IMR-90 (cell line): ENCODE results near the gene TRPV4. TPM values are rescaled to one million over a fixed set of nuclear protein-coding genes. Genes with fewer than 3 reads are reported as not detected.

Source experiments
- ATAC-seq: fragments of 200-7000 bp; cut with Tn5 transposase; 2 replicates; pipeline ENCODE4 v1.9.1; 2020; ENCODE audit warnings: low read depth, mild to moderate bottlenecking, moderate library complexity
- BruUV-seq: library from RNA; stranded (reverse); fragments of 400-500 nt; replicated peaks from 2 replicates; lab custom pipeline; 2021; lab: Mats Ljungman, UMichigan
- CTCF ChIA-PET: fragments of 300-600 bp; formaldehyde crosslinking; extraction: SDS; loops from one replicate; lab custom pipeline; 2021; ENCODE audit warnings: antibody characterized with exemption; lab: Yijun Ruan, JAX
- POLR2A ChIA-PET: fragments of 300-600 bp; sonication (Branson Sonifier 250); formaldehyde crosslinking; loops from one replicate; lab custom pipeline; 2022; ENCODE audit warnings: antibody characterized with exemption; ENCODE audit not compliant: unreplicated experiment; lab: Charles Lee
- DNase-seq: peaks from one replicate; pipeline ENCODE4 v3.0.0; 2013
- H2AFZ ChIP-seq: replicated peaks from 2 replicates; pipeline ENCODE3; 2013; ENCODE audit warnings: low read length, mild to moderate bottlenecking; ENCODE audit not compliant: poor library complexity
- H2AK5ac ChIP-seq: 2 replicates; pipeline ENCODE4 v1.6.1; 2013; ENCODE audit warnings: low read depth, low read length, inconsistent platforms
- H2AK9ac ChIP-seq: replicated peaks from 2 replicates; pipeline ENCODE3; 2013; ENCODE audit warnings: mild to moderate bottlenecking, low read depth, low read length, moderate library complexity; ENCODE audit not compliant: poor library complexity
- H2BK120ac ChIP-seq: 2 replicates; pipeline ENCODE4 v1.6.1; 2013; ENCODE audit warnings: low read depth, low read length, inconsistent platforms
- H2BK15ac ChIP-seq: 3 replicates; pipeline ENCODE4 v1.6.1; 2013; ENCODE audit warnings: low read depth, low read length, inconsistent platforms
- H2BK20ac ChIP-seq: 2 replicates; pipeline ENCODE4 v1.6.1; 2013; ENCODE audit warnings: low read depth, mild to moderate bottlenecking, inconsistent platforms, low read length, moderate library complexity
- H2BK5ac ChIP-seq: 2 replicates; pipeline ENCODE4 v1.6.1; 2013; ENCODE audit warnings: mild to moderate bottlenecking, low read depth, low read length, inconsistent platforms; ENCODE audit not compliant: poor library complexity, severe bottlenecking
- H3K14ac ChIP-seq: replicated peaks from 2 replicates; pipeline ENCODE4 v1.6.1; 2013; ENCODE audit warnings: low read depth, low read length, inconsistent platforms
- H3K18ac ChIP-seq: 2 replicates; pipeline ENCODE4 v1.6.1; 2013; ENCODE audit warnings: low read depth, low read length, control low read depth
- H3K23ac ChIP-seq: 2 replicates; pipeline ENCODE4 v1.6.1; 2013; ENCODE audit warnings: low read depth, low read length, inconsistent platforms
- H3K27ac ChIP-seq: 2 replicates; pipeline ENCODE4 v1.5.1; 2013; ENCODE audit warnings: mild to moderate bottlenecking, control low read depth, low read length; ENCODE audit not compliant: insufficient read depth
- H3K27me3 ChIP-seq: 2 replicates; pipeline ENCODE4 v1.6.1; 2013; ENCODE audit warnings: low read length; ENCODE audit not compliant: control insufficient read depth, insufficient read depth
- H3K36me3 ChIP-seq: 2 replicates; pipeline ENCODE4 v1.6.1; 2013; ENCODE audit warnings: low read length, mixed read lengths; ENCODE audit not compliant: control insufficient read depth, insufficient read depth
- H3K4ac ChIP-seq: 2 replicates; pipeline ENCODE4 v1.6.1; 2013; ENCODE audit warnings: low read depth, low read length, inconsistent platforms
- H3K4me1 ChIP-seq: 2 replicates; pipeline ENCODE4 v1.6.1; 2013; ENCODE audit warnings: low read length, mixed read lengths; ENCODE audit not compliant: control insufficient read depth, insufficient read depth
- H3K4me2 ChIP-seq: 2 replicates; pipeline ENCODE4 v1.6.1; 2013; ENCODE audit warnings: low read depth, mild to moderate bottlenecking, control low read depth, low read length, moderate library complexity
- H3K4me3 ChIP-seq: 2 replicates; pipeline ENCODE4 v1.5.1; 2013; ENCODE audit warnings: low read depth, mild to moderate bottlenecking, control low read depth, low read length, moderate library complexity; ENCODE audit not compliant: insufficient read depth
- H3K56ac ChIP-seq: 2 replicates; pipeline ENCODE4 v1.6.1; 2013; ENCODE audit warnings: low read length, inconsistent platforms; ENCODE audit not compliant: insufficient read depth; ENCODE audit errors: extremely low read depth
- H3K79me1 ChIP-seq, 2 experiments: 2 replicates each; pipeline ENCODE4 v1.6.1; 2013; ENCODE audit warnings: low read length in 2 of 2, inconsistent platforms in 1 of 2, low read depth in 1 of 2
- H3K9ac ChIP-seq: 2 replicates; pipeline ENCODE4 v1.6.1; 2013; ENCODE audit warnings: low read depth, low read length, control low read depth
- H3K9me1 ChIP-seq: 2 replicates; pipeline ENCODE4 v1.6.1; 2013; ENCODE audit warnings: low read length, inconsistent platforms; ENCODE audit not compliant: insufficient read depth
- H3K9me3 ChIP-seq: 2 replicates; pipeline ENCODE4 v1.6.1; 2013; ENCODE audit warnings: low read length; ENCODE audit not compliant: control insufficient read depth, insufficient read depth
- H4K20me1 ChIP-seq: 2 replicates; pipeline ENCODE4 v1.6.1; 2013; ENCODE audit warnings: low read length, inconsistent platforms; ENCODE audit not compliant: insufficient read depth
- H4K5ac ChIP-seq: 2 replicates; pipeline ENCODE4 v1.6.1; 2013; ENCODE audit warnings: mild to moderate bottlenecking, low read depth, low read length, control low read depth
- H4K8ac ChIP-seq, 2 experiments: 2 replicates each; pipeline ENCODE4 v1.6.1; 2013; ENCODE audit warnings: low read depth in 2 of 2, low read length in 2 of 2, control low read depth in 1 of 2, inconsistent platforms in 1 of 2
- H4K91ac ChIP-seq: 2 replicates; pipeline ENCODE4 v1.6.1; 2013; ENCODE audit warnings: low read depth, low read length, inconsistent platforms; ENCODE audit not compliant: insufficient read depth
- CEBPB ChIP-seq: IDR thresholded peaks from 2 replicates; pipeline ENCODE4 v1.6.1; 2012; ENCODE audit warnings: low read depth, low read length, improper control_type of control experiment
- CTCF ChIP-seq: conservative IDR thresholded peaks from 2 replicates; pipeline ENCODE4 v1.5.1; 2012; ENCODE audit warnings: mild to moderate bottlenecking, low read depth, low read length, improper control_type of control experiment
- WGBS, 2 experiments: methylation state at CpG; one replicate each; pipeline versions ENCODE4 v1.1.5 to v1.1.7; 2013; ENCODE audit warnings: missing lambda C conversion rate in 2 of 2; ENCODE audit not compliant: insufficient read length in 1 of 2; ENCODE audit errors: extremely low coverage in 2 of 2; 5-methylcytosine and 5-hydroxymethylcytosine counted together
- dilution Hi-C: fragments of 300-500 bp; cut with HindIII; formaldehyde crosslinking; loops from one replicate; pipeline ENCODE4 v1.14.3; 2018; ENCODE audit warnings: low sequenced_read_pairs; ENCODE audit not compliant: unreplicated experiment
- in situ Hi-C: fragments of 300-500 bp; cut with MboI; formaldehyde crosslinking; loops from 3 replicates; pipeline ENCODE4 v1.14.3; 2019; ENCODE audit warnings: low sequenced_read_pairs, inconsistent platforms, mixed read lengths
- intact Hi-C: fragments of 100-400 bp; cut with micrococcal nuclease; formaldehyde crosslinking; loops from 2 replicates; pipeline ENCODE4 v1.10.0; 2022
- polyA plus RNA-seq, 3 experiments: library from polyadenylated mRNA; depleted of rRNA; stranded (reverse); fragments of >200 nt; gene quantifications; 2 replicates each; pipeline ENCODE4 v1.2.3, GENCODE V29; 2012; ENCODE audit warnings: low replicate concordance in 1 of 3
- total RNA-seq: library from RNA; depleted of rRNA; stranded (reverse); fragments of >200 nt; gene quantifications from 2 replicates; pipeline ENCODE4 v1.2.3, GENCODE V29; 2012

The TRPV4 gene
- total and polyA plus RNA-seq, 2 of the 4 experiments (the other 2 are of a cell fraction): 1.1 to 6.1 TPM

- dilution Hi-C loops: no loop called here
- intact Hi-C loops: no loop called here
- no CpG with 5 or more reads among the region's 5 CpGs for WGBS, 2 experiments
- Histone ChIP-seq H3K4me2 (no peak overlapping the region), H2BK15ac (no peak overlapping the region), H3K27ac (no peak overlapping the region), H3K9me1 (no peaks in the 10 kb centered on the region), H2BK5ac (no peak overlapping the region), H3K18ac (no peak overlapping the region), H3K9ac (no peak overlapping the region), H2AK9ac (no peak overlapping the region), H3K9me3 (no peaks in the 10 kb centered on the region), H3K79me1 (no peaks in the 10 kb centered on the region), H4K91ac (no peak overlapping the region), H2AFZ (no peak overlapping the region), H2BK120ac (no peak overlapping the region), H2BK20ac (no peak overlapping the region), H3K4me1 (no peaks in the 10 kb centered on the region), H4K5ac (no peak overlapping the region), H3K14ac (no peak overlapping the region), H4K8ac (no peak overlapping the region), H3K27me3 (no peaks in the 10 kb centered on the region; the same call in 1 of the 2 replicates), H3K4ac (no peak overlapping the region), H3K4me3 (no peak overlapping the region), H3K56ac (no peak overlapping the region), H3K36me3 (no peaks in the 10 kb centered on the region), H4K20me1 (no peaks in the 10 kb centered on the region), H3K23ac (no peak overlapping the region), H2AK5ac (no peak overlapping the region)
- CTCF ChIA-PET: interaction anchor here (1.9 kb wide), 1 partner anchor 244 kb away, joined by 4 read pairs; no protein-coding TSS in a partner anchor
- in situ Hi-C loops: loop anchor here (5.0 kb wide), 1 partner anchor 40 kb away; no protein-coding TSS in a partner anchor
- TF ChIP-seq CEBPB: no peak
- 0 out of 2 replicates have a peak, but pooled peaks have one; percentile 2 for TF ChIP-seq CTCF
- DNase-seq (no peak), ATAC-seq (no peak)
- no TSS peak for BruUV-seq
- POLR2A ChIA-PET: no interaction called here
Observed at GRCh38 chr12:109842021-109842420, 8.8 kb upstream of the TRPV4 start.
